ENCODE measurements around the gene TP53. TPM values are rescaled to one million over a fixed set of nuclear protein-coding genes. Genes with fewer than 3 reads are reported as not detected.

The TP53 gene
- total RNA-seq, 1 donor from 2014 or later = 41.7 TPM

DNA sequence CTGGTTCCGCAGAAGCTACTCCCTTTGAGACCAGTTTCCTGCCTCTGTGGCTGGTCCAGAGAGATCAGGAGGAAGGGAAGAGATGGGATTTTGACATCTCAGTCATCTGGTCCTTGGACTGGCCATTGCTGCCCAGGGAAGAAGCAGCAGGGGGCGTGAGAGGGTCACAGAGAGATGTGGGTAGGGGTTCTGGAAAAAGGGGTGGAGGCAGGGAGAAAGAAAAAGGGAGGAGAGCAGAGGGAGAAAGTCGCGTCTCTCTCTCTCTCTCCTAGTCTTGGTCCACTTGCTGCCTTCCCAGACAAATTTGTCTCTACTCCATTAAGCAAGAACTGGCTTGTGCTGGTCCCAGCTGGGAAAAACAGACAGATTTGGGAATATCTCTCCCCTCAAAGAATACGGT is 52.9 kb downstream of the TP53 start:
- no peak for DNase-seq
- Histone ChIP-seq H3K27ac (no peak overlapping the region), H3K36me3 (no peaks in the 10 kb centered on the region), H3K9me3 (no peaks in the 10 kb centered on the region), H3K4me1 (no peaks in the 10 kb centered on the region), H3K4me3 (no peak overlapping the region), H3K27me3 (no peaks in the 10 kb centered on the region)
- intact Hi-C loops (cut with DNase I) = no loop called here
- TF ChIP-seq, protein P1, sequence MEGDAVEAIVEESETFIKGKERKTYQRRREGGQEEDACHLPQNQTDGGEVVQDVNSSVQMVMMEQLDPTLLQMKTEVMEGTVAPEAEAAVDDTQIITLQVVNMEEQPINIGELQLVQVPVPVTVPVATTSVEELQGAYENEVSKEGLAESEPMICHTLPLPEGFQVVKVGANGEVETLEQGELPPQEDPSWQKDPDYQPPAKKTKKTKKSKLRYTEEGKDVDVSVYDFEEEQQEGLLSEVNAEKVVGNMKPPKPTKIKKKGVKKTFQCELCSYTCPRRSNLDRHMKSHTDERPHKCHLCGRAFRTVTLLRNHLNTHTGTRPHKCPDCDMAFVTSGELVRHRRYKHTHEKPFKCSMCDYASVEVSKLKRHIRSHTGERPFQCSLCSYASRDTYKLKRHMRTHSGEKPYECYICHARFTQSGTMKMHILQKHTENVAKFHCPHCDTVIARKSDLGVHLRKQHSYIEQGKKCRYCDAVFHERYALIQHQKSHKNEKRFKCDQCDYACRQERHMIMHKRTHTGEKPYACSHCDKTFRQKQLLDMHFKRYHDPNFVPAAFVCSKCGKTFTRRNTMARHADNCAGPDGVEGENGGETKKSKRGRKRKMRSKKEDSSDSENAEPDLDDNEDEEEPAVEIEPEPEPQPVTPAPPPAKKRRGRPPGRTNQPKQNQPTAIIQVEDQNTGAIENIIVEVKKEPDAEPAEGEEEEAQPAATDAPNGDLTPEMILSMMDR (IDR thresholded peaks at IDR 0.05) = peak; percentile 38
- peak; percentile 32 for ATAC-seq

DNA sequence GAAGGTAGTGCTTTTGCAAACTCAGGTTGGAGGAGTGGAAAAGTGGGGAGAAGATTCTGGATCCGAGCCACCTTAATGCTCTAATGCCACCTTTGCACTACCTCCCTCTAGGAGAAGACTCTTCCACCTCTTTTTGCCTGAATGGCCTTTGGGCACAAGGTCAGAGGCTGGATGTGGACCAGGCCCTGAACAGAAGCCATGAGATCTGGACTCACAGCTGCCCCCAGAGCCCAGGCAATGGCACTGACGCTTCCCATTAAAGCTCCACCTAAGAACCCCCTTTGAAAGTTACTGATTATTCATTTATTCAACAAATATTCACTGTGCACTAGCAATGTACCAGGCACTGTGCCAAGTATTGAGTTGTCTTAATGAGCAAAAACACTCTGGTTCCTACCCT is 54.2 kb downstream of the TP53 start:
- H3K9me3 ChIP-seq = no peaks in the 10 kb centered on the region
- DNase-seq = no peak
- H3K27me3 ChIP-seq = no peaks in the 10 kb centered on the region
- H3K4me1 ChIP-seq = no peaks in the 10 kb centered on the region
- H3K4me3 ChIP-seq = no peak overlapping the region
- no peak for ATAC-seq
- TF ChIP-seq, protein P1 (IDR thresholded peaks at IDR 0.05) = no peak
- intact Hi-C loops (cut with DNase I) = no loop called here
- no peak overlapping the region for H3K27ac ChIP-seq
- no peaks in the 10 kb centered on the region for H3K36me3 ChIP-seq

DNA sequence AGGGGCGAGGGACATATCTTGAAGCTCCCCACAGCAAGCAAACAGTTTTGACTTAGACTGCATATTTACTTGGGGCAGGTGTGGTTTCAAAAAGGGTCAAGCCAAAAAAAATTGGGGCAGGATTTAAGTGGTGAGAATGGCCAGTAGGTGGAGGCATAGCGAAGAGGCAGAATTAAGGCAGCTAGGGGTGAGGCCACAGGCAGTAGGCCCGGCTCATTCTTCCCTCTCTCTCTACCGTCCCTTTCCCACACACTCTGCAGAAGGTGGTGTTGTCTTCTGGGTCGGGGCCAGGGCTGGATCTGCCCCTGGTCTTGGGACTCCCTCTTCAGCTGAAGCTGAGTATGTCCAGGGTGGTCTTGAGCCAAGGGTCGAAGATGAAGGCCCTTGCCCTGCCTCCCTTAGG is 54.8 kb downstream of the TP53 start:
- ATAC-seq (peak; percentile 66), DNase-seq (no peak)
- no peaks in the 10 kb centered on the region for H3K27me3 ChIP-seq
- TF ChIP-seq, protein P1 (IDR thresholded peaks at IDR 0.05) = peak; percentile 49
- no peaks in the 10 kb centered on the region for H3K36me3 ChIP-seq
- intact Hi-C loops (cut with DNase I) = no loop called here
- no peak overlapping the region for H3K27ac ChIP-seq
- no peaks in the 10 kb centered on the region for H3K9me3 ChIP-seq
- no peak overlapping the region for H3K4me3 ChIP-seq
- no peaks in the 10 kb centered on the region for H3K4me1 ChIP-seq

DNA sequence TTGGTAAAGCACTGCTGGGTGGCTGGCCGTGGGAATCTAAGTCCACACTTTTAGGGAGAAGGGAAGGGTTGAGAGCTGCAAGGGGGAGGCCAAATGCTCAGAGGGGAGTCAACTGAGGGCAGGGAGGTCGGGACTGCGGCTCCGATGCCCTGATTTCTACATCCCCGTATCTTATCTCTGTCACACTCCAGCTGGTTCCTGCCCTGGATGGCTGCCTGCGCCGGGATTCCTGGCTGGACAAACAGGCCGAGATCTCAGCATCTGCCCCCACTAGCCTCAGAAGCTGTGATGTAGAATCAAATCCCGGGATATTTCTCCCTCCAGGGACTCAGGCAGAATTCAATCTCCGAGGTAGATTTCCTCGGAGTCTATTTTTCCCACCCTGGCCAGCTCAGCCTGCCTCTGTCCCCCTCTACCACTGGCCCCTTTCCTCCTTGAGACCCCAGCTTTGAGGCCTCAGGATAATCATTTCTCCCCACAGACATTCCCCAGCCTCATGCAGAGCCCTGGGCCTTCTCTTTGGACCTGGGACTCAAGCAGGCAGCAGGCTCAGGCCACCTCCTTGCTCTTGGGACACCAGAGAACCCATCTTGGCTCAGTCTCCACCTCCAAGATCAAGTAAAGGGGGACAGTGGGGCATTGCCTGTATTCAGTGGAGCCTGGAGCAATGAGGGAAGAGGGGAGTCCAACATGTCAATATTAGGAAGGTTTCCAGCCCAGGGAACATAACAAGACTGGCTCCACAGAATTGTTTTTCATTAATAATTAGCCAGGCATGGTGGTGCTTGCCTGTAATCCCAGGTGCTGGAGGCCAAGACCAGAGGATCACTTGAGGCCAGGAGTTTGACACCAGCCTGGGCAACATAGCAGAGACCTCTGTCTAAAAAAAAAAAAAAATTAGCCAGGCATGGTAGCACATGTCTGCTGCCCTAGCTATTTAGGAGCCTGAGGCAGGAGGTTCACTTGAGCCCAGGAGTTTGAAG is 55.6 kb downstream of the TP53 start:
- Histone ChIP-seq H3K27me3 (no peaks in the 10 kb centered on the region), H3K36me3 (no peaks in the 10 kb centered on the region), H3K27ac (no peak overlapping the region), H3K4me1 (peaks cover 3% of the 10 kb centered on the region), H3K9me3 (no peaks in the 10 kb centered on the region), H3K4me3 (no peak overlapping the region)
- DNase-seq (no peak), ATAC-seq (no peak)
- TF ChIP-seq, protein P1 (IDR thresholded peaks at IDR 0.05) = no peak
- intact Hi-C loops (cut with DNase I) = no loop called here

DNA sequence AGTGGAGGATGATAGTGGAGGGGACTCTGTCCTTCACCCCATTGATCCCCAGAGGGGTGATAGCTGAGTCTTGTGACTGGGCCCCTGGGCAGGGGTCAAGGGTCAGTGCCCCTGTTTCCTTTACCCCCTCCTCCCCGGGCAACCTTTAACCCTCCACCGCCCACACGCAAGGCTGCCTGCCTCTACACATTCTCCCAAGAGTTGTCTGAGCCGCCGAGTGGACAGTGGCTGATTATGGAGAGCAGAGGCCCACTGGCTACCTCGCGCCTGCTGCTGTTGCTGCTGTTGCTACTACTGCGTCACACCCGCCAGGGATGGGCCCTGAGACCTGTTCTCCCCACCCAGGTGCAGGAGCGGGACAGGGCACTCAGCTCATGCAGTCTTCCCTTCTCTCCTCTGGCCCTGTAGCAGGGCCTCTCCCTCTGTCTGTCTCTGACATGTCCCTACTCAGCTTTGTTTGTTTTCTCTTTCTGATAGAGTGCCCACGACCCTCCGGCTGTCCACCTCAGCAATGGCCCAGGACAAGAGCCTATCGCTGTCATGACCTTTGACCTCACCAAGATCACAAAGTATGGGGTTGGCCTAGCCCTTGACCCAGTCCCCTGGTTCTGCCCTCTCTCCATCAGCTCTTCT is 57.2 kb downstream of the TP53 start, which contains the start of gene SHBG:
SHBG (plus strand) TSS at position 197 of the 633 bp plus-strand sequence; CDS start at position 235, 38 bp downstream.
- no peak within 1 kb of the TSS for H3K27ac ChIP-seq
- ATAC-seq = no peak
- peaks cover 8% of the 10 kb centered on the region for H3K36me3 ChIP-seq
- TF ChIP-seq, protein P1 (IDR thresholded peaks at IDR 0.05) = no peak
- intact Hi-C loops (cut with DNase I) = no loop called here
- H3K4me3 ChIP-seq = no peak within 1 kb of the TSS
- H3K27me3 ChIP-seq = no peaks in the 10 kb centered on the region
- peaks cover 7% of the 10 kb centered on the region for H3K4me1 ChIP-seq
- DNase-seq = no peak
- no peaks in the 10 kb centered on the region for H3K9me3 ChIP-seq

Data from upper lobe of right lung (tissue), 1 donor.